GM11168 (cell line): ENCODE results near the gene PPP3CB.

Source experiments
- in situ Hi-C: fragments of 300-500 bp; cut with MboI; formaldehyde crosslinking; loops from one replicate; pipeline ENCODE4 v1.12.0; 2022; ENCODE audit warnings: low sequenced_read_pairs; ENCODE audit not compliant: unreplicated experiment

The PPP3CB gene

GRCh38 chr10:73486601-73487000, 9.2 kb downstream of the PPP3CB start:
- in situ Hi-C loops = no loop called here

- in situ Hi-C loops = no loop called here
These were observed 10.5 kb downstream of the PPP3CB start for GRCh38 chr10:73485320-73485719.

- in situ Hi-C loops = no loop called here
These were observed 15.7 kb downstream of the PPP3CB start for GRCh38 chr10:73480158-73480557.

GRCh38 chr10:73478636-73479035, 17.2 kb downstream of the PPP3CB start:
- in situ Hi-C loops = no loop called here

- in situ Hi-C loops = no loop called here
These were observed 24.6 kb downstream of the PPP3CB start for GRCh38 chr10:73471226-73471625.

- in situ Hi-C loops = no loop called here
These were observed 26.2 kb downstream of the PPP3CB start for GRCh38 chr10:73469579-73469978.

GRCh38 chr10:73467206-73467605, 28.6 kb downstream of the PPP3CB start:
- in situ Hi-C loops = no loop called here

- in situ Hi-C loops = no loop called here
These were observed 29.7 kb downstream of the PPP3CB start for GRCh38 chr10:73465978-73466726.

- in situ Hi-C loops = no loop called here
These were observed 34.9 kb downstream of the PPP3CB start for GRCh38 chr10:73460897-73461296.

- in situ Hi-C loops = no loop called here
These were observed 36.0 kb downstream of the PPP3CB start for GRCh38 chr10:73459683-73460314.

- in situ Hi-C loops = no loop called here
These were observed 39.5 kb downstream of the PPP3CB start for GRCh38 chr10:73456187-73456890.

- in situ Hi-C loops = no loop called here
These were observed 46.7 kb downstream of the PPP3CB start for GRCh38 chr10:73449113-73449512.

GRCh38 chr10:73448384-73448783, 47.4 kb downstream of the PPP3CB start:
- in situ Hi-C loops = no loop called here

- in situ Hi-C loops = no loop called here
These were observed 48.9 kb downstream of the PPP3CB start for GRCh38 chr10:73446926-73447325.

- in situ Hi-C loops = no loop called here
These were observed 51.4 kb downstream of the PPP3CB start for GRCh38 chr10:73444457-73444856.

GRCh38 chr10:73439605-73440312, 56.1 kb downstream of the PPP3CB start:
- in situ Hi-C loops = no loop called here

- in situ Hi-C loops = no loop called here
These were observed 56.8 kb downstream of the PPP3CB start for GRCh38 chr10:73439055-73439454.

GRCh38 chr10:73433538-73433867, 62.3 kb downstream of the PPP3CB start, which contains the start of gene MSS51:
TSS of gene MSS51 (minus strand) at chr10:73433561. CDS start at chr10:73428284, 5,277 bp downstream.
- in situ Hi-C loops = no loop called here

- in situ Hi-C loops = no loop called here
These were observed 62.9 kb downstream of the PPP3CB start for GRCh38 chr10:73432646-73433537.

- in situ Hi-C loops = no loop called here
These were observed 69.5 kb downstream of the PPP3CB start for GRCh38 chr10:73426318-73426717.
